SIG-M5 treated with dmso at 0.1 percent for 504 hours (cell line): Measurements from ENCODE around the gene KRTAP5-5.
"Not testable (repeated sequence)": the region's sequence is repeated elsewhere in the genome, so short reads cannot be mapped to it uniquely, and the experiment has no call there.

Experiments
- DNase-seq: peaks from one replicate; lab custom pipeline; 2025; ENCODE audit not compliant: unreplicated experiment; lab: John Stamatoyannopoulos, UW

KRTAP5-5 gene

GRCh38 chr11:1629326-1630185 lies at the start of gene KRTAP5-5:
Gene KRTAP5-5, plus strand, starts transcription at chr11:1629775. Its CDS starts 66 bp downstream, at chr11:1629841.
- DNase-seq: no peak

GRCh38 chr11:1581976-1582375 lies 47.6 kb upstream of the KRTAP5-5 start:
- DNase-seq: no peak

- not testable (repeated sequence) for DNase-seq
Observed at GRCh38 chr11:1582909-1583308, 46.7 kb upstream of the KRTAP5-5 start.

GRCh38 chr11:1584661-1585370 lies 44.8 kb upstream of the KRTAP5-5 start, which contains the start of gene KRTAP5-1:
Gene KRTAP5-1, minus strand, starts transcription at chr11:1585283. Its CDS starts 34 bp downstream, at chr11:1585249.
- not testable (repeated sequence) for DNase-seq

- no peak for DNase-seq
Observed at GRCh38 chr11:1586699-1587098, 42.9 kb upstream of the KRTAP5-5 start.

- DNase-seq: peak; percentile 83
Observed at GRCh38 chr11:1589191-1589963, 40.2 kb upstream of the KRTAP5-5 start.

GRCh38 chr11:1589996-1590395 lies 39.6 kb upstream of the KRTAP5-5 start:
- DNase-seq: no peak

GRCh38 chr11:1592628-1593027 lies 36.9 kb upstream of the KRTAP5-5 start:
- no peak for DNase-seq

GRCh38 chr11:1595994-1596575 lies 33.5 kb upstream of the KRTAP5-5 start:
- not testable (repeated sequence) for DNase-seq

- not testable (repeated sequence) for DNase-seq
Observed at GRCh38 chr11:1596576-1597121, 32.9 kb upstream of the KRTAP5-5 start.

- DNase-seq: no peak
Observed at GRCh38 chr11:1597331-1597993, 32.1 kb upstream of the KRTAP5-5 start.

- DNase-seq: no peak
Observed at GRCh38 chr11:1597994-1598380, 31.6 kb upstream of the KRTAP5-5 start, which contains the start of gene KRTAP5-2. Gene KRTAP5-2, minus strand, starts transcription at chr11:1598294. Its CDS starts 44 bp downstream, at chr11:1598250.

- DNase-seq: not testable (repeated sequence)
Observed at GRCh38 chr11:1598406-1598805, 31.2 kb upstream of the KRTAP5-5 start.

GRCh38 chr11:1598816-1599215 lies 30.8 kb upstream of the KRTAP5-5 start:
- no peak for DNase-seq

- DNase-seq: no peak
Observed at GRCh38 chr11:1600626-1601025, 28.9 kb upstream of the KRTAP5-5 start.

- not testable (repeated sequence) for DNase-seq
Observed at GRCh38 chr11:1601663-1602062, 27.9 kb upstream of the KRTAP5-5 start.

GRCh38 chr11:1603629-1604028 lies 25.9 kb upstream of the KRTAP5-5 start:
- no peak for DNase-seq

GRCh38 chr11:1604181-1604580 lies 25.4 kb upstream of the KRTAP5-5 start:
- DNase-seq: no peak

GRCh38 chr11:1604711-1605110 lies 24.9 kb upstream of the KRTAP5-5 start:
- DNase-seq: no peak

- DNase-seq: not testable (repeated sequence)
Observed at GRCh38 chr11:1605923-1606322, 23.7 kb upstream of the KRTAP5-5 start.
